C4-2B (cell line): ENCODE measurements around the gene VSIR.

ENCODE experiments used
- H3K27ac ChIP-seq: fragments of 450-650 bp; 2 replicates; pipeline ENCODE4 v1.5.1; 2017
- CTCF ChIP-seq: fragments of 450-650 bp; conservative IDR thresholded peaks from 2 replicates; pipeline ENCODE4 v1.5.1; 2017; ENCODE audit warnings: mild to moderate bottlenecking
- ZFX ChIP-seq: fragments of 450-650 bp; IDR thresholded peaks from 2 replicates; pipeline ENCODE4 v1.6.1; 2017

VSIR gene

GRCh38 chr10:71742301-71743088 is 30.8 kb downstream of the VSIR start:
- TF ChIP-seq ZFX, result no peak
- H3K27ac ChIP-seq, result no peak overlapping the region

- H3K27ac ChIP-seq, result no peak overlapping the region
- no peak for TF ChIP-seq ZFX
- no peak for TF ChIP-seq CTCF
Observed at GRCh38 chr10:71741671-71742070, 31.6 kb downstream of the VSIR start.

GRCh38 chr10:71741029-71741428 is 32.3 kb downstream of the VSIR start:
- TF ChIP-seq ZFX, result no peak
- TF ChIP-seq CTCF, result no peak
- no peak overlapping the region for H3K27ac ChIP-seq

- H3K27ac ChIP-seq, result no peak overlapping the region
- no peak for TF ChIP-seq ZFX
- no peak for TF ChIP-seq CTCF
Observed at GRCh38 chr10:71740069-71740653, 33.2 kb downstream of the VSIR start.

GRCh38 chr10:71739358-71739900 is 33.9 kb downstream of the VSIR start:
- H3K27ac ChIP-seq, result peak overlapping the region; percentile 89
- TF ChIP-seq CTCF (no peak), ZFX (no peak)

GRCh38 chr10:71737834-71738197 is 35.5 kb downstream of the VSIR start:
- TF ChIP-seq ZFX, result no peak
- TF ChIP-seq CTCF, result no peak
- peak overlapping the region; percentile 89 for H3K27ac ChIP-seq

- no peak for TF ChIP-seq ZFX
- TF ChIP-seq CTCF, result no peak
- H3K27ac ChIP-seq, result peak overlapping the region; percentile 89
Observed at GRCh38 chr10:71737001-71737833, 36.1 kb downstream of the VSIR start.
